MM.1S (cell line): ENCODE measurements around the gene MAG.

ENCODE experiments used
- DNase-seq: peaks from one replicate; pipeline ENCODE4 v3.0.0-alpha.2; 2015
- H2AFZ ChIP-seq: fragments of 300-600 bp; sonication (generic); 2 replicates; pipeline ENCODE4 v1.6.0; 2016; ENCODE audit warnings: antibody characterized with exemption, low read length
- H3F3A ChIP-seq: fragments of 300-600 bp; sonication (generic); 2 replicates; pipeline ENCODE4 v1.6.1; 2016; ENCODE audit warnings: mild to moderate bottlenecking, antibody characterized with exemption, low read length, moderate library complexity, mixed read lengths; ENCODE audit not compliant: insufficient read depth
- H3K27ac ChIP-seq: fragments of 300-600 bp; sonication (generic); 2 replicates; pipeline ENCODE4 v1.5.1; 2016; ENCODE audit warnings: mild to moderate bottlenecking, low read length
- H3K27me3 ChIP-seq: fragments of 300-600 bp; sonication (generic); replicated peaks from 2 replicates; pipeline ENCODE4 v1.6.0; 2016; ENCODE audit warnings: low read length; ENCODE audit not compliant: insufficient read depth
- H3K36me3 ChIP-seq: fragments of 300-600 bp; sonication (generic); replicated peaks from 2 replicates; pipeline ENCODE4 v1.6.1; 2016; ENCODE audit warnings: mild to moderate bottlenecking, low read length, mixed read lengths; ENCODE audit not compliant: insufficient read depth
- H3K4me1 ChIP-seq: fragments of 300-600 bp; sonication (generic); 2 replicates; pipeline ENCODE4 v1.6.1; 2016; ENCODE audit warnings: low read length, mixed read lengths
- H3K4me2 ChIP-seq: fragments of 300-600 bp; sonication (generic); 2 replicates; pipeline ENCODE4 v1.6.0; 2016; ENCODE audit warnings: low read depth, low read length
- H3K4me3 ChIP-seq: fragments of 300-600 bp; sonication (generic); 2 replicates; pipeline ENCODE4 v1.5.1; 2016; ENCODE audit warnings: low read length, mixed read lengths
- H3K79me2 ChIP-seq: fragments of 300-600 bp; sonication (generic); 2 replicates; pipeline ENCODE4 v1.6.1; 2016; ENCODE audit warnings: mixed run types, low read length, mixed read lengths
- H3K9ac ChIP-seq: fragments of 300-600 bp; sonication (generic); 2 replicates; pipeline ENCODE4 v1.6.1; 2016; ENCODE audit warnings: low read length, mixed read lengths
- H3K9me2 ChIP-seq: fragments of 300-600 bp; sonication (generic); replicated peaks from 2 replicates; pipeline ENCODE4 v1.6.1; 2016; ENCODE audit warnings: mild to moderate bottlenecking, low read length, mixed read lengths; ENCODE audit not compliant: insufficient read depth
- H3K9me3 ChIP-seq: fragments of 300-600 bp; sonication (generic); replicated peaks from 2 replicates; pipeline ENCODE4 v1.6.1; 2016; ENCODE audit warnings: mild to moderate bottlenecking, low read length, mixed read lengths; ENCODE audit not compliant: insufficient read depth
- H4K20me1 ChIP-seq: fragments of 300-600 bp; sonication (generic); 2 replicates; pipeline ENCODE4 v1.6.1; 2016; ENCODE audit warnings: mild to moderate bottlenecking, low read length, moderate library complexity, mixed read lengths; ENCODE audit not compliant: insufficient read depth
- EZH2 ChIP-seq: fragments of 300-600 bp; sonication (generic); optimal IDR thresholded peaks from 2 replicates; pipeline ENCODE3; 2017; ENCODE audit warnings: low read depth, mild to moderate bottlenecking, antibody characterized with exemption, low read length, mixed read lengths
- EZH2phosphoT487 ChIP-seq: fragments of 300-600 bp; sonication (generic); IDR thresholded peaks from 2 replicates; pipeline ENCODE4 v1.6.1; 2018; ENCODE audit warnings: antibody characterized with exemption, low read length
- TF ChIP-seq, protein P1 (sequence below): fragments of 300-600 bp; sonication (generic); IDR thresholded peaks from 2 replicates; pipeline ENCODE4 v1.5.1; 2016; ENCODE audit warnings: antibody characterized with exemption, low read length, mixed read lengths

MAG gene

DNA sequence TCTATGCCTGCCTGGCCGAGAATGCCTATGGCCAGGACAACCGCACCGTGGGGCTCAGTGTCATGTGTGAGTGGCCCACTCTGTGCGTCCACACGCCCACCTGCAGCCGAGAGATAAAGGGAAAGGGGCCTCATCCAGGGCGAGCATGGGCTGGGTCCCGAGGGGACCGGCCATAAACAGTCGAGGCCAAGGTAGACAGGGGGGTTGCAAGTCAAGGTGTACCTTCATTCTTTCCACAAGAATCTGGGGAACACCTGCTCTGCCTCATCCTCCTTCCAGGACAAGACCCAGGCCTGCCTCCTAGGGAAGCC is 8.3 kb downstream of the MAG start:
- Histone ChIP-seq H3K36me3 (no peaks in the 10 kb centered on the region), H3K4me3 (no peak overlapping the region), H2AFZ (no peak overlapping the region), H3F3A (no peaks in the 10 kb centered on the region), H3K9me3 (no peaks in the 10 kb centered on the region), H3K9ac (no peak overlapping the region), H4K20me1 (no peaks in the 10 kb centered on the region), H3K4me1 (peaks cover 11% of the 10 kb centered on the region; the same call in 1 of the 2 replicates), H3K9me2 (no peaks in the 10 kb centered on the region), H3K79me2 (no peaks in the 10 kb centered on the region), H3K27ac (no peak overlapping the region), H3K27me3 (peaks cover 34% of the 10 kb centered on the region), H3K4me2 (no peak overlapping the region)
- TF ChIP-seq, protein P1, sequence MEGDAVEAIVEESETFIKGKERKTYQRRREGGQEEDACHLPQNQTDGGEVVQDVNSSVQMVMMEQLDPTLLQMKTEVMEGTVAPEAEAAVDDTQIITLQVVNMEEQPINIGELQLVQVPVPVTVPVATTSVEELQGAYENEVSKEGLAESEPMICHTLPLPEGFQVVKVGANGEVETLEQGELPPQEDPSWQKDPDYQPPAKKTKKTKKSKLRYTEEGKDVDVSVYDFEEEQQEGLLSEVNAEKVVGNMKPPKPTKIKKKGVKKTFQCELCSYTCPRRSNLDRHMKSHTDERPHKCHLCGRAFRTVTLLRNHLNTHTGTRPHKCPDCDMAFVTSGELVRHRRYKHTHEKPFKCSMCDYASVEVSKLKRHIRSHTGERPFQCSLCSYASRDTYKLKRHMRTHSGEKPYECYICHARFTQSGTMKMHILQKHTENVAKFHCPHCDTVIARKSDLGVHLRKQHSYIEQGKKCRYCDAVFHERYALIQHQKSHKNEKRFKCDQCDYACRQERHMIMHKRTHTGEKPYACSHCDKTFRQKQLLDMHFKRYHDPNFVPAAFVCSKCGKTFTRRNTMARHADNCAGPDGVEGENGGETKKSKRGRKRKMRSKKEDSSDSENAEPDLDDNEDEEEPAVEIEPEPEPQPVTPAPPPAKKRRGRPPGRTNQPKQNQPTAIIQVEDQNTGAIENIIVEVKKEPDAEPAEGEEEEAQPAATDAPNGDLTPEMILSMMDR, result no peak
- no peak for TF ChIP-seq EZH2phosphoT487
- DNase-seq, result no peak

- H4K20me1 ChIP-seq, result no peaks in the 10 kb centered on the region
- H3K4me3 ChIP-seq, result no peak overlapping the region
- H3K9me2 ChIP-seq, result no peaks in the 10 kb centered on the region
- no peaks in the 10 kb centered on the region for H3K36me3 ChIP-seq
- DNase-seq, result no peak
- peaks cover 33% of the 10 kb centered on the region for H3K27me3 ChIP-seq
- H3F3A ChIP-seq, result no peaks in the 10 kb centered on the region
- no peaks in the 10 kb centered on the region for H3K79me2 ChIP-seq
- no peak overlapping the region for H2AFZ ChIP-seq
- no peak overlapping the region for H3K4me2 ChIP-seq
- H3K4me1 ChIP-seq, result 0 out of 2 replicates have a peak, but pooled peaks cover 4% of the 10 kb centered on the region
- no peak for TF ChIP-seq EZH2phosphoT487
- TF ChIP-seq EZH2, result no peak
- TF ChIP-seq, protein P1, result no peak
- H3K27ac ChIP-seq, result no peak overlapping the region
- H3K9ac ChIP-seq, result no peak overlapping the region
- no peaks in the 10 kb centered on the region for H3K9me3 ChIP-seq
These were observed 10.0 kb downstream of the MAG start for GRCh38 chr19:35301961-35302360.

DNA sequence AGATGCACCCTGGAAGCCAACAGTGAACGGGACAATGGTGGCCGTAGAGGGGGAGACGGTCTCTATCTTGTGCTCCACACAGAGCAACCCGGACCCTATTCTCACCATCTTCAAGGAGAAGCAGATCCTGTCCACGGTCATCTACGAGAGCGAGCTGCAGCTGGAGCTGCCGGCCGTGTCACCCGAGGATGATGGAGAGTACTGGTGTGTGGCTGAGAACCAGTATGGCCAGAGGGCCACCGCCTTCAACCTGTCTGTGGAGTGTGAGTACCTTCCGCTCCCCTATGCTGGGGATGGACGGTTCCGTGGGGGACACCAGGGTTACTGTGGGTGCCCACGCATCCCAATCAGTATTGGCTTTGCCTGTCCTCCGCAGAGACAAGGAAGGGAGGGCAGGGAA is 10.5 kb downstream of the MAG start:
- Histone ChIP-seq H3K27me3 (peaks cover 33% of the 10 kb centered on the region), H3K9ac (no peak overlapping the region), H3F3A (no peaks in the 10 kb centered on the region), H3K79me2 (no peaks in the 10 kb centered on the region), H3K27ac (no peak overlapping the region), H3K4me2 (no peak overlapping the region), H3K4me3 (no peak overlapping the region), H3K9me3 (no peaks in the 10 kb centered on the region), H3K36me3 (no peaks in the 10 kb centered on the region), H3K9me2 (no peaks in the 10 kb centered on the region), H2AFZ (no peak overlapping the region), H3K4me1 (0 out of 2 replicates have a peak, but pooled peaks cover under 1% of the 10 kb centered on the region), H4K20me1 (no peaks in the 10 kb centered on the region)
- no peak for DNase-seq
- TF ChIP-seq, protein P1, result no peak
- TF ChIP-seq EZH2 (no peak), EZH2phosphoT487 (no peak)
